ENCODE measurements around the gene NSUN2.

The NSUN2 gene

GRCh38 chr5:6644794-6645241 lies 12.0 kb upstream of the NSUN2 start:
- no peak for DNase-seq (ENCODE audit: low spot score)

- DNase-seq (ENCODE audit: low spot score): no peak
These were observed 9.8 kb upstream of the NSUN2 start for GRCh38 chr5:6642655-6643054.

- no peak for DNase-seq (ENCODE audit: low spot score)
These were observed 5.4 kb upstream of the NSUN2 start for GRCh38 chr5:6638236-6638635.

DNA sequence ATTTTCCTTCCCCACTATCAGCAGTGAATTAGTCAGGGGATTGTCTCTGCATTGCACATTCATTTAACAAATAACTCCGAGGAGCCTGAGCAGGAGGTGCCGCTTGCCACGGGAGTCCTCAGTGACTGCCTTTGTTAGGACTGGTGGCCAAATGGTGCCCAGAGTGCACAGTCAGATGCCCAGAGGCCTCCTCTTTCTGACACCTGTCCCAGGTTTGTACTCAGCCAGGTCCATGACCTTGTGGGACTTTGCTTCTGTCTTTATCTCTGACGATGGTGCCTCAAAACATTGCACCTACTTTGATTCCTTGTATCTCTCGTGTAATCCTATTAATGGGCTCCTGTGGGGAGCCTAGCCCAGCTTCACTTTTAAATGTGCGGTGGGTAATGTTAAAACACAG lies 4.7 kb upstream of the NSUN2 start:
- no peak for DNase-seq (ENCODE audit: low spot score)

DNA sequence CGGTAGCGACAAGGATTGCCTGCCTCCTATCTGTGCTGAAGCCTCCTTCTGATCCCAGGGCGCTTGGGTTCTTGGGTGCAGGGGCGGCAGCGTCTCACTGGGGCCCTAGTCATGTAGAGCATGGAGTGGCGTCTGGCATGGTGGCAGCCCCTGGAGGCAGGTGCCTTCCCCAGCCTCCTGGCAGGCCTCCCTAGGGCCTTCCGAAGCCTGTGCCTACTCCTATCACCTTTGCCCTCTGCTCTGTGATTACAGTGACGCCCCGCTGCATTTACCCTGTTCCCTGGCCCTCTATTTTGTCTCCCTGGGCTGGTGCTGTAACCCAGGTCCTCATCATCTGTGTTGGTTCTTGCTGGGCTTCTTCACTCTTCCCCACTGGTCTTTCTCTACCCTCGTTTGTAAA lies 4.2 kb upstream of the NSUN2 start:
- no peak for DNase-seq (ENCODE audit: low spot score)

- DNase-seq (ENCODE audit: low spot score): no peak
These were observed 3.4 kb upstream of the NSUN2 start for GRCh38 chr5:6636293-6636692.

GRCh38 chr5:6634788-6635430 lies 2.1 kb upstream of the NSUN2 start:
- DNase-seq (ENCODE audit: low spot score): no peak

DNA sequence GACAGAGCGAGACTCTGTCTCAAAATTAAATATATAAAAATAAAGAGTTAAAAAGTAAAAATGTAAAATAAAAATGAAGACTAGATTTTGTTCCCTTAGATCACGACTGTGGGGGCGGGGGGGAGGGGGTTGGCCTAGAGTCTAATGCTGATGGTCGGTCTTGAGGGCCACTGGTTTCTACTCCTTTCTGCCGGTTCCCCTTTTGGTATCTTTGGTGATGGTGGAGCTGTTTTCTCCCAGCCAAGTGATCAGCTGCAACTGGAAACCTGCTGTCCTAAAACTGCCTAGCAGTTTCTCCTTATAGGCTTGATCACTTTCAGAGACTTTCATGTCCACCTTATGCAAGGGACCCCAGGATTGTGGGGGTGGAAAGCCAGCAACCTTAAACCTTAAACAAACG lies 1.5 kb upstream of the NSUN2 start:
- no peak for DNase-seq (ENCODE audit: low spot score)

DNA sequence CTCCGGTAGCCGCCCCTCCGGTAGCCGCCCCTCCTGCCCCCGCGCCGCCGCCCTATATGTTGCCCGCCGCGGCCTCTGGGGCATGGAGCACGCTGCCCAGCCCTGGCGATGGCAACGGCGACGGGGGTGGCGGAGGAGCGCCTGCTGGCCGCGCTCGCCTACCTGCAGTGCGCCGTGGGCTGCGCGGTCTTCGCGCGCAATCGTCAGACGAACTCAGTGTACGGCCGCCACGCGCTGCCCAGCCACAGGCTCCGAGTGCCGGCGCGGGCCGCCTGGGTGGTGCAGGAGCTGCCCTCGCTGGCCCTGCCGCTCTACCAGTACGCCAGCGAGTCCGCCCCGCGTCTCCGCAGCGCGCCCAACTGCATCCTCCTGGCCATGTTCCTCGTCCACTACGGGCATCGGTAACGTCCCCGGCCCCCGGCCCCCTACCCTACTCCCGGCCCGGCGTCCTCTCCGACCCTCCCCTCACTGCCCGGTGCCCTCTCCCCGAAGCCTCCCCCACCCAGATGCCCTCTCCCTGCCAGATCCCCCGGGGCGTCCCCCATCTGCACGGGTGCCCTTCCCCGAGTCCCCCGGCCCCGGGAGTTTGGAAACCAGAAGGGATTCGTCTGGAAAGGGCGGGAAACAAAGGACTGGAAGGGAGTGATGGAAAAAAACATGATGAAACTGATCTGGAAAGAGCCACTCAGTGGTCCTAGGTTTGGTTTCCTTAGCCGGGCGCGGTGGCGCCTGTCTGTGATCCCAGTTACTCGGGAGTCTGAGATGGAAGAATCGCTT lies 813 bp upstream of the NSUN2 start:
- no peak for DNase-seq (ENCODE audit: low spot score)

GRCh38 chr5:6632324-6632887 lies 438 bp downstream of the NSUN2 start:
- DNase-seq (ENCODE audit: low spot score): peak; percentile 14

- DNase-seq (ENCODE audit: low spot score): no peak
These were observed 1.4 kb downstream of the NSUN2 start for GRCh38 chr5:6631441-6631840.

DNA sequence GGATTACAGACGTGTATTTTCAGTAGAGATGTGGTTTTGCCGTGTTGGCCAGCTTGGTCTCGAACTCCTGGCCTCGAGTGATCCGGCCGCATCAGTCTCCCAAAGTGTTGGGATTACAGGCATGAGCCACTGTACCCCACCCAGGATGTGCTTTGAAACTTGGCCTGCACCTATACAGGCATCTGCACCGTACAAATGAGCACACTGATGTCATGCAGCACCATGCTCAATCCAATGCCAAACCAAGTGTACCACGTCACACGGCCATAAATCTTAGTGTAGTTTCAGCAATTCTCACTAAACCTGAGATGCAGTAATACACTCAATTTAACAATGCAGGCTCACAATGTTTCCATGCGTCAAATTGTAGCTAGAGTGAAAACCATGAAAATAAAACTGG lies 6.3 kb downstream of the NSUN2 start:
- DNase-seq (ENCODE audit: low spot score): no peak

DNA sequence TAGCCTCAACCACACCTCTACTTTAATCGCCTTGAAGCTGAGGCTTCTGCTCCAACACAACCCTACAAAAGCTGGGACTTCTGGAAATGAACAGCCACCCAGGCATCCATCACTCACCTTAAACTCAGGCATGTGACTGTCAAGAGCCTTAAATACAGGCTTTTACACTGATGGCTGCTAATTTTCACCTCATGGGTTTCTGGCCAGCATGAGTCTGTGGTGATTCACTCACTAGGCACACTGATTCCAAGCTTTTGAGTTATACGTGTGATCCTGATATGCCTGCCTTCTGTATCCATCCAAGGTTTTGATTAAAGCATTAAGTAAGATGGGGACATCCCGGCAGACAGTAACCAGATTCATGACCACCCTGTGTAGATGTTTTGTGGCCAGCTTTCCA lies 8.9 kb downstream of the NSUN2 start:
- DNase-seq (ENCODE audit: low spot score): no peak

- no peak for DNase-seq (ENCODE audit: low spot score)
These were observed 9.6 kb downstream of the NSUN2 start for GRCh38 chr5:6623228-6623627.

GRCh38 chr5:6616632-6617031 lies 16.2 kb downstream of the NSUN2 start:
- no peak for DNase-seq (ENCODE audit: low spot score)

DNA sequence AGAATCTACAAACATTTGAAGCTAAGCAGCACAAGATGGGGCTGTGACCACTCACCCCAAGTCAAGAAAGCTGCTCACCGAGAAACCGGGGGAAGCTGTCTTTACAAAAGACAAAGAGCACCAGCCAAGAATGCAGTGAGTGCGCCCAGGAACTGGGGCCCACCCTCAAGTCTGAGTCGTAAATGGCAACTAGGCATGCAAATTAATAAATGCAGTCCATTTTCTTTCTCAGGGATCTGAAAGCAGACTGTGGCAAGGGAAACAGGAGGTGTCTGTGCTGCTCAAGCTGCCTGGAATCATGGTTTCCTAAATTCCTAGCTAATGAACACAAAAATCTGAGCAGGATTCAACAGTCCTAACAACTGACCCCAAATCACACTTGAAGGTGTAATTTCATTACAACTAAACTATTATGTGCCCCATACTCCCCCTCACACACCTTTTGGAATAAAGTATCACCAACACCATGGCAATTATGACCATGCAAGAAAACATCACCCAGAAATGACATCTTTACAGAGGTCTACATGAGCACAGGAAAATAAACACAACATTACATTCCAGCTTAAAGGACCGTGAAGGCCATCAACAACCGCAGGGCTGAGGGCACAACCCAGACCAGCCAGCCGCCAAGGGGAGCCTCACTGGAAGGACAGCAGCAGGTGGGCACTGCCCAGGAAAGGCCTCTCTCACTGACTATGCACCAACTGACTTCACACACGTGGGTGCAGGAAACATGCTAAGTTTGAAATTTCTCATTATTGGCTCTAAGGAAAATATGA lies 17.6 kb downstream of the NSUN2 start:
- DNase-seq (ENCODE audit: low spot score): no peak

GRCh38 chr5:6611334-6612256 lies 21.2 kb downstream of the NSUN2 start:
- no peak for DNase-seq (ENCODE audit: low spot score)

DNA sequence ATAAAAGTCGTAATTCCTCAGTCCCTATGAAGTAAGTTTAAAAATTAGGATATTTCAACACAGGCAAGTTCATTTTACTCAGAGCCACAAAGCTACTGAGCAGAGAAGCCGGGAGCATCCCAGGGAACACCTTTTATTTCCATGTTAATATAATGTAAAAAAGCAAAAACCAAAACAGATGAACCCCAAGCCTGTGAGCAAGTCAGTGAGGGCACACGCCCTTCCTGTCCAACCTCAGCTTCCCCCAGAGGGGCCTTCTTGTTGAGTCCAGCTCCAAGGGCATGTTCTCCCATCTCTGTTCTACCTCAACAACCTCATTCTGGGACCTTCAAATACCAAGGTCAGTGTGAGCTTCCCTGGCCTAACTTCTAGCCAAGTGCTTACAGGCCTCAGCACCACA lies 24.8 kb downstream of the NSUN2 start:
- DNase-seq (ENCODE audit: low spot score): no peak

DNA sequence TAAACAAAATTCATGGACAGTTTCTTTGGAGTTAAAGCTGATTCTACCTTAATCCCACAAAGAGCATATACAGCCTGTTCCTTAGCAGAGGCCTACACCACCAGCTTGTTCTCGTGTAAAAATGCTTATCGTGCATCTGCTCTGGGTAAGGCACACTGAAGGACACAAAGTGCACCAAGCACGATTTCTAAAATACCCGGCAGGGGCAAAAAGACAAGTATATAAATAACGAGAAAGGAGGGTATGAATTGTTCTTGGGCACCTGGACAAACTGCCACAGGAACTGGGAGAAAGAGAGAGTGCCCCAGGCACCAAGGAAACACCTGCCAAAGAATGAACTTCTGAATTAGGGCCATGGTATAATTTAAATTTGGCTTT lies 25.3 kb downstream of the NSUN2 start:
- no peak for DNase-seq (ENCODE audit: low spot score)

DNA sequence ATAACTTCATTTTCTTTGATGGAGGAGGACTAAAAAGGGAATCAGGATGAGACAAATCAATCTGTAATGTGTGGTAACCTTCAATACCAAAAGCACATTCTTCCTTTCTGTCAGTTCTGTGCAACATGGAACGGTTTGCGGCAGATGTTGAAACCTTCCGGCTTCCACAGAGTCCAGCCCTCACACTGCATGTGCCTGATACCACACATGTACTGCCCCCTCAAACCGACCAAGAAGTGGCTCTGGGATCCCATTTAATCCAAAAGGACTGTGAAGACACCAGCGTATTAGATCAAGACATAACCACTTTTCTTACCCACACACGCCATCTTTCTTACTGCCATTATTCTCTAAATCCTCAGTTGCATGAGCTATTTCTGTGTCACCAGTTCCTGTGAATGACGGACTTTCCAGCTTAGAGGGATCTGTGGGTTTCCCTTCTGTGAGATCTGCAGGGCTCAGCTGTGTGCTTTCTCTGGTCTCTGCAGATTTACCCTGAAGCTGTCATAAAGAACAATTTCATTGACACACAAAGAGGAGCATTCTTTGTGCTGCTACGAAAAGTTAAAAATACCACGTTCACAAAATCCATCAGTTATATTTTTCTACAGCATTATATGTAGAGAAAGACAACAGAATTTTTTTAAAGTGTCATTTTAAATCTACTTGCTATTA lies 25.8 kb downstream of the NSUN2 start:
- no peak for DNase-seq (ENCODE audit: low spot score)

DNA sequence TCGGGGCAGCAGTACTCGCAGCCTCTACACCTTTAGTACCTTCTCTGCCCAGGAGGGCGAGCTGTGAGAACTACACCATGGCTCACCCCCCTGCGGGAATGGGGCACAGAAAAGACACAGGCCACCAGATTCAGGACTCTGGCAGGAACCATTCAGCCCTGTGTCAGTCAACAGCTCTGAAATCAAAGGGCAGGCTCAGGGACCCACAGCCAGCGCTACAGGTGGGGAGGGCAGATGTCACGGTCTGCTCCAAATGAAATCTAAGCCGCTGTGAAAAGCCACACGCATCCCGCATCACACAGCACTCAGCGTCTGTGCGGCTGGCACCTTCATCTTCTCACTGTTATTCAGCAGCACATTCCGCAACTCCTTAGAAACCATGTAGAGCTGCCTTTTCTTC lies 27.9 kb downstream of the NSUN2 start:
- no peak for DNase-seq (ENCODE audit: low spot score)
